Glutamatergic neuron (in vitro differentiated cells): ENCODE results near the gene KRTAP16-1. TPM values are rescaled to one million over a fixed set of nuclear protein-coding genes. Genes with fewer than 3 reads are reported as not detected.
"Not testable (repeated sequence)": the region's sequence is repeated elsewhere in the genome, so short reads cannot be mapped to it uniquely, and the experiment has no call there.

Experiments
- DNase-seq: peaks from one replicate; pipeline ENCODE4 v3.0.0; 2022
- H3K27ac Mint-ChIP-seq: one replicate; pipeline ENCODE4 v1.8.0; 2020; ENCODE audit warnings: mild to moderate bottlenecking, mixed read lengths, inconsistent platforms; ENCODE audit not compliant: unreplicated experiment
- H3K27me3 Mint-ChIP-seq: one replicate; pipeline ENCODE4 v1.8.0; 2020; ENCODE audit warnings: mild to moderate bottlenecking, moderate library complexity, mixed read lengths, inconsistent platforms; ENCODE audit not compliant: unreplicated experiment
- H3K36me3 Mint-ChIP-seq: one replicate; pipeline ENCODE4 v1.8.0; 2020; ENCODE audit warnings: mild to moderate bottlenecking, mixed read lengths, inconsistent platforms; ENCODE audit not compliant: unreplicated experiment
- H3K4me1 Mint-ChIP-seq: one replicate; pipeline ENCODE4 v1.8.0; 2020; ENCODE audit warnings: mild to moderate bottlenecking, low read depth, mixed read lengths, inconsistent platforms; ENCODE audit not compliant: unreplicated experiment
- H3K4me3 Mint-ChIP-seq: one replicate; pipeline ENCODE4 v1.8.0; 2020; ENCODE audit warnings: mild to moderate bottlenecking, mixed read lengths, inconsistent platforms; ENCODE audit not compliant: unreplicated experiment
- H3K9me3 Mint-ChIP-seq: one replicate; pipeline ENCODE4 v1.8.0; 2020; ENCODE audit warnings: mild to moderate bottlenecking, moderate library complexity, mixed read lengths, inconsistent platforms; ENCODE audit not compliant: unreplicated experiment
- CTCF ChIP-seq: fragments of 200-600 bp; sonication (generic); IDR thresholded peaks from one replicate; pipeline ENCODE4 v1.5.0; 2021; ENCODE audit not compliant: partially characterized antibody, unreplicated experiment
- total RNA-seq: library from RNA; stranded (reverse); fragmentation: NEBNext Ultra II Directional; extraction: Animal tissue kit (Norgen Biotek cat#: 25700); gene quantifications from one replicate; pipeline ENCODE4 v1.2.1, GENCODE V29; 2021; ENCODE audit not compliant: unreplicated experiment

Gene KRTAP16-1
- total RNA-seq, 1 donor from 2014 or later: not detected

- H3K9me3 Mint-ChIP-seq: peaks cover 2% of the 10 kb centered on the region
- no peaks in the 10 kb centered on the region for H3K36me3 Mint-ChIP-seq
- DNase-seq: no peak
- H3K4me1 Mint-ChIP-seq: no peaks in the 10 kb centered on the region
- H3K27ac Mint-ChIP-seq: no peak overlapping the region
- no peaks in the 10 kb centered on the region for H3K27me3 Mint-ChIP-seq
- H3K4me3 Mint-ChIP-seq: no peak overlapping the region
- TF ChIP-seq CTCF: no peak
These were observed 15.1 kb downstream of the KRTAP16-1 start for GRCh38 chr17:41294016-41294415.

GRCh38 chr17:41287050-41287449 is 22.1 kb downstream of the KRTAP16-1 start:
- Mint-ChIP-seq H3K36me3 (no peaks in the 10 kb centered on the region), H3K4me1 (no peaks in the 10 kb centered on the region), H3K27ac (no peak overlapping the region), H3K27me3 (no peaks in the 10 kb centered on the region), H3K4me3 (no peak overlapping the region), H3K9me3 (no peaks in the 10 kb centered on the region)
- no peak for TF ChIP-seq CTCF
- no peak for DNase-seq

- Mint-ChIP-seq H3K4me3 (no peak overlapping the region), H3K36me3 (peaks cover under 1% of the 10 kb centered on the region), H3K9me3 (no peaks in the 10 kb centered on the region), H3K27ac (no peak overlapping the region), H3K27me3 (no peaks in the 10 kb centered on the region), H3K4me1 (no peaks in the 10 kb centered on the region)
- DNase-seq: no peak
- TF ChIP-seq CTCF: no peak
These were observed 24.6 kb downstream of the KRTAP16-1 start for GRCh38 chr17:41284546-41284945.

GRCh38 chr17:41284043-41284442 is 25.1 kb downstream of the KRTAP16-1 start:
- Mint-ChIP-seq H3K27ac (no peak overlapping the region), H3K4me3 (no peak overlapping the region), H3K27me3 (no peaks in the 10 kb centered on the region), H3K9me3 (no peaks in the 10 kb centered on the region), H3K36me3 (peaks cover 6% of the 10 kb centered on the region), H3K4me1 (no peaks in the 10 kb centered on the region)
- DNase-seq: no peak
- TF ChIP-seq CTCF: no peak

GRCh38 chr17:41278176-41278955 is 30.7 kb downstream of the KRTAP16-1 start:
- Mint-ChIP-seq H3K36me3 (peaks cover 7% of the 10 kb centered on the region), H3K4me3 (no peak overlapping the region), H3K4me1 (no peaks in the 10 kb centered on the region), H3K9me3 (no peaks in the 10 kb centered on the region), H3K27ac (no peak overlapping the region), H3K27me3 (peaks cover 4% of the 10 kb centered on the region)
- DNase-seq: no peak
- TF ChIP-seq CTCF: no peak

- H3K4me3 Mint-ChIP-seq, H3K9me3 Mint-ChIP-seq, H3K36me3 Mint-ChIP-seq, H3K27me3 Mint-ChIP-seq, H3K4me1 Mint-ChIP-seq, DNase-seq: not testable (repeated sequence)
- H3K27ac Mint-ChIP-seq: peak within 1 kb of the TSS; percentile 43
These were observed 33.4 kb downstream of the KRTAP16-1 start, which contains the start of gene KRTAP9-7 for GRCh38 chr17:41275648-41276190. Gene KRTAP9-7, plus strand, starts transcription at chr17:41275698. Its CDS starts 0 bp downstream, at chr17:41275698.
